ENCODE data around the gene DNAH9.
"Not testable (repeated sequence)": the region's sequence is repeated elsewhere in the genome, so short reads cannot be mapped to it uniquely, and the experiment has no call there.

Gene DNAH9

DNA sequence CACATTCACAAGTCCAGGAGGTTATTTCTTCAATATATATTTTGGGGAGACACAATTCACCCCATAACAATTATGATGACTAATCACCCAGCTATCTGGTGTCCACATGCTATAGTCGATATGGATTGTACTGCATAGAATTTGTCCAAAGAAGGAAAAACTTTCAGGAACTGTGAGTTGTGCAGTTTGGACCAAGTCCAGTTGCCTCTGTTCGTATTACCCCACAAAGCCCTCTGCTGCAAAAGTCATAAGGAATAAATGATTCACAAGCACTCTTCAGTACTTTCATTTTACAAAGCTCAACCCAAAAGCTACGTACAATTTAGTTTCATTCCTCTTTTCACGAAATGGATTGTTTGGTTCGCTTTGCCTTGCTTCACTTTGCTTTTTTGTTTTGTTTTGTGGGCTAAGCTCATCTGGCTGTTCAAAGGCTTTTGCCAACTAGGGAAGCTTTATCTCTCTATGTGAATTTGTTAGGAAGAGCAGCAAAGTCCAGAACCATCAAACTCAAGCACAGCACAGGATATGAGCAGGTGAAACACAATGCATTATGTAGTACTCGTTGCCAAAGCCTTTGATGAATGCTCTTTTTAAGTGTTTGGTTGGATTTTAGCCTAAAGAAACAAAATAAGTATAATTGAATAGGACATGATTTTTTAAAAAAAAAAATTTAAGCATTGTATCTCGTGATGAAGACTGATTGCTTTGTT, 300.4 kb downstream of the DNAH9 start:
- H3K27ac ChIP-seq, result no peak overlapping the region
- DNase-seq (ENCODE audit: low read depth, low spot score), result no peak

DNA sequence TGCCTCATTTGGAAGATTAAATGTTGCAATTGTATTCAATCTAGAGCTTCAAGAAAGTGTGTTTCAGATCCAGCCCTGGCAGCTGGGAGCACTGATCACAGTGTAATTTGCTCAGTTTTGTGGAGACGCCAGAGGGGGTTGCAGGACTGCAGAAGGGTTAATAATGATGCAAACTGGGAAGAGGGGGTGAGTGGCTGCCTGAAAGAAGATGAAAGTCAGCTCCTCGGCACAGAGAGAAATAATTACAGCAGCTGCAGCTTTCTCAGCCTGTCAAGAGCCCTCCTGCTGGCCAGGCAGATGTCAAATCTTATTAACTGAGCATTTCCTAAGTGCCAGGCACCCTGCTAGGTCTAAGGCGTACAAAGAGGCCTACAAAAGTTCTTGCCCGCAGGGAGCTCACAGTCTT, 301.3 kb downstream of the DNAH9 start:
- no peak for DNase-seq (ENCODE audit: low read depth, low spot score)
- H3K27ac ChIP-seq, result no peak overlapping the region

- no peak overlapping the region for H3K27ac ChIP-seq
- DNase-seq (ENCODE audit: low read depth, low spot score), result no peak
Measured at GRCh38 chr17:11900041-11900476, 301.8 kb downstream of the DNAH9 start.

DNA sequence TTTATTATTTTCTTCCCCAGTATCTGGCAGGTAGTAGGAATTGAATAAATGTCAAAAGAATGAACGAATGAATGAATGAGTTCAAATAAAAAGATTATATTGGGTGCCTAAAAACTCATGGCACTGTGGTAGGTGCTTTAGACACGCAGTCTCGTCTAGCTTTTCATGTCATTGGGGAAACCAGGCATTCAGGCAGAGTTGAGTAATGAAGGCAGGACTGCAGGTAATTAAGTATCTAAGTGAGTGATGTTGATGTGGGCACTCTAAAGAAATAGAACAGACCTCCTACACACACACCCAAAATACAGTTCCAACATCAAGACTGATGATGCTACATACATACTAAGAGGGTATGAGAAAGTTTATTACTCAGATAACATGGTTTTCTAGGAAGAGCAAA, 302.4 kb downstream of the DNAH9 start:
- DNase-seq (ENCODE audit: low read depth, low spot score), result no peak
- no peak overlapping the region for H3K27ac ChIP-seq

DNA sequence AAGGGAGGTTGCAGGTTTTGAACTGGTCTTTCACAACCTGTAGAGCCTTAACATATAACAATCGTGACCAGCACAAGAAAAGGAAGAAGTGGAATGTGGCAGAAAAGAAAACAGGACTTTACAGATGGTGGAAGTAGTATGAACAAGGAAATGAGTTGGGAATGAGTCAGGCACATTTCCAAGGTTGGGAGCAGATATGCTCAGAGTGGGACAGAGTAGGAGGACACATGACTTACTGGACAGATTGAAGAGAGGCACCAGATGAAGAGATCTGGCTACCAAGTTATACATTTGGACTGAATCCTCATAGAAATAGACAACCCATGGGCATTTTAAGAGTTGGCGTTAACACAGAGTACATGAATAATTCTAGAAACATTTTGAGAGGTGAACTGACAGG, 303.7 kb downstream of the DNAH9 start:
- DNase-seq (ENCODE audit: low read depth, low spot score), result no peak
- no peak overlapping the region for H3K27ac ChIP-seq

DNA sequence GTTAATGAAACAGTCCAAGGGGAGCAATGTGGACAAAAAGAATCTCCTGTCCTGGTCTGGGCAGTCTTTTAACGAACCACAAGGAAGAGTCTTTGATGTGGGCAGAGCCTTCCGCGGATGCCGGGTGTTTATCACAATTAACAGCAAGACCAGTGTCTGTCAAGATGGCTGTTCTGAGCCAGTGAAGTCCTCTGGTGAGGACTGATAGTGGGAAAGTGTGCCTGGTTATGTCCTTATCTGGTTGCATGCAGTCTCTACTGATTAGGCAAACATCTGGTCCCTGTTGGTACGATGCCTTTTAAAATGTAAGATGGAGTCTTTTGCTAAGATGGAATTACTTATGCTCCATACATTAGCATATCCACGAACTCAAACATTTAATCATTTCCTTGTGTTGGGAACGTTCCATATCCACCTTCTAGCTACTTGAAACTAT, 310.5 kb downstream of the DNAH9 start:
- H3K27ac ChIP-seq, result no peak overlapping the region
- no peak for DNase-seq (ENCODE audit: low read depth, low spot score)

DNA sequence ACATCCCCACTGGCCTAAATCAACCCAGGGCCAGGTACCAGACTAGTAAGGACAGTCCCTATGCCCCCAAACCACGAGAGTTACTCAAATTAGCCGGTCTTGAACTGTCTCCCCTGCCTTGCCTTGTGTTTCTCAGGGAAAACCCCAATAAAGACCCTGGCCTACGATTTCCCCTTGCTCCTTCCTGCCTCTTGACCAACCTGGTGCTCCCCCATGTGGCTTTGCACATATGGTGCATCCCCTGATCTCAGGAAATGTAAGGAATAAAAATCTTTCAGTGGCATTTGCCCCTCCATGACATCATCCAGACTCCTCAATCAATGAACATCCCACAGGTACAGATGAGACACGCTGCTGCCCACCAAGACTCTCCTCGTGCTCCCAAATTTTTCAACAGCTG, 311.1 kb downstream of the DNAH9 start:
- no peak overlapping the region for H3K27ac ChIP-seq
- DNase-seq (ENCODE audit: low read depth, low spot score), result no peak

DNA sequence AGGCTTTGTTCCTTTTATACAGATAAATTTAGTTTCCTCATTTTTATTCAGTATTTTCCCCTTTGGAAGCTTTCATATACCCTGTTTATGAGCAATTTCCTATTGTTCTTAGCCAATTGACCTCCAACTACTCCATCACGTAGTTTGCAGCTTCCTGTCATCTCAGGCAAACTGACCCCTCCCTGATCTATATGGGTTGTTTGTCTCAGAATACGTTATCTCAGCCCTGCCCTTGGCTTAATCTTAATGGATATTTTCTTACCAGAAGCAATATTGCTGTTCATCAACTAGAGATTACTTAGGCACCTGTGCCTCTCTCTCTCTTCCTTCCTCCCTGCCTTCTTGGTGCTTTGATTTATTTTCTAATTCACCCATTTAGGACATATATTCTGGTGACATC, 317.8 kb downstream of the DNAH9 start:
- DNase-seq (ENCODE audit: low read depth, low spot score), result no peak
- H3K27ac ChIP-seq, result no peak overlapping the region

DNA sequence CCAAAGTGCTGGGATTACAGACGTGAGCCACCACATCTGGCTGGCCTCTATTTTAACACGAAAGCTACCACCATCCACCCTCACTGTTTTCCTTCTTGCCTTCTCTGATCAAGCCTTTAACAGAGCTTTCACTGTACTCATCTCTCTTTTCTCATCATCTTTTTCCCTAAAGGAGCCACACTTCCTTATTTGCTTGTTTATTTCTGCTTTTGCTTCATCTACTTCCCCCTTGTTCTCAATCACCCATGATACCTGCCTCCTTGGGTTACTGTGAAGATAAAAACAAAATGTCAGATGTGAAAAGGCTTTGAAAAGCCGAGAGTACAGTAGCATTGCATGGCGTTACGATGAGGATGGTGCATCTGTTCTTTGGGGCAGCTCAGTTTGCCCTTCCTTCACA, 319.1 kb downstream of the DNAH9 start:
- no peak overlapping the region for H3K27ac ChIP-seq
- no peak for DNase-seq (ENCODE audit: low read depth, low spot score)

GRCh38 chr17:11921296-11921695, 323.0 kb downstream of the DNAH9 start:
- no peak for DNase-seq (ENCODE audit: low read depth, low spot score)

DNA sequence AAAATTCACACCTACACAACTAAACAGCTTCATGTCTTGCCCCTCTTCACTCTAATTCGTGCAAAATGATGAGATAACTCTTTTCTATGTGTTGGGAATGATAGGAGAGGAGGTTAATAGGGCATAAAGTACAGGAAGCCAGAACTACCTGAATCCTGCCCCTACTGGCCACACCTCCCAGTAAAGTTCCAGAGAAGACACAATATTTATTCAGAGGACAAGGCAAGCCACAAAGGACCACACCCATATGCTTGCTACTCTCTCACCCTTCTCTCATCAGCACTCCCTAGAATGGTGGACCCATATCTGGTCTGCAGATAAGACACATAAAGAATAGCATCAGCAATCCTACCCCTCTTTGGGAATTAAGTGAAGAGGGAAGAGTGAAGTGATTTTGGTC, 324.4 kb downstream of the DNAH9 start:
- no peak overlapping the region for H3K27ac ChIP-seq
- DNase-seq (ENCODE audit: low read depth, low spot score), result no peak

More at GRCh38 chr17:11921296-11921695, 323.0 kb downstream of the DNAH9 start:
- no peak overlapping the region for H3K27ac ChIP-seq

DNA sequence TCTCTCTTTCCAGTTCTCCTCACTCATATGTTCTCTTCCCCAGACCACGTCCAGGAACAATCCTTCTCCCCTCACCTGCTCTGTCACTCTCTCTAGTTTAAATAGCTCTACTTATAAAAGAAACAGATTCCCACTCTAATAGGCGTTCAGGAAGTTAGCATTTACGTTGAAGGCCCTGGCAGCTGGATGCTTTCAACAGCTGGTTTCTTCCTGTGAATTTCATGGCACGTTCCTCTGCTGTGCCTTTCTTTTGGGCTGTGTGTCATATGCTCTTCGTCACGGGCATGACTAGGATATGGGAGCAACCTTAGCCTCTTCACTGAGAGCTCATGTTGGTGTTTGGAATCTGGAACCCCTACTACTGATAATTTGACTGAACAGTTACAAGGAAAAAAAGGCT, 325.8 kb downstream of the DNAH9 start:
- DNase-seq (ENCODE audit: low read depth, low spot score), result no peak
- H3K27ac ChIP-seq, result no peak overlapping the region

- DNase-seq (ENCODE audit: low read depth, low spot score), result no peak
- H3K27ac ChIP-seq, result no peak overlapping the region
Measured at GRCh38 chr17:11925262-11926021, 327.2 kb downstream of the DNAH9 start.

DNA sequence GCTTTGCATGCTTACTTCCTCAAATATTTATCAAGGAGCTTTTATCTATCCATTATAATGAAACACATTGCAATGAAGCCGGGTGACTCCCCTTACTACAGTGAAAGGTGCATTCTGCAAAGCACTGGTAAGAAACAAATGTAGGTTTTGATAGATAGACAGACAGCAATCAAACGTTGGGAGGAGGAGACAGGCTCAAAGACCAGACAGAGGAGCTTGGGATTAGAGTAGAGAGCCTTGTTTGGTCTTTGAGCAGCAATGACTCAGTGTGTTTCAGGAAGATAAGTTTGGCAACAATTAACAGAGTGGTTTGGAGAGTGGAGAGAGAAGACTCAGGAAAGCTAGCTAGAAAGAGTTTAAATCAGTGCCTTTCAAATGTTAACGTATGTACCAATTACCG, 330.2 kb downstream of the DNAH9 start:
- no peak for DNase-seq (ENCODE audit: low read depth, low spot score)
- H3K27ac ChIP-seq, result no peak overlapping the region

GRCh38 chr17:11932337-11932898, 334.1 kb downstream of the DNAH9 start:
- no peak for DNase-seq (ENCODE audit: low read depth, low spot score)
- H3K27ac ChIP-seq, result no peak overlapping the region

DNA sequence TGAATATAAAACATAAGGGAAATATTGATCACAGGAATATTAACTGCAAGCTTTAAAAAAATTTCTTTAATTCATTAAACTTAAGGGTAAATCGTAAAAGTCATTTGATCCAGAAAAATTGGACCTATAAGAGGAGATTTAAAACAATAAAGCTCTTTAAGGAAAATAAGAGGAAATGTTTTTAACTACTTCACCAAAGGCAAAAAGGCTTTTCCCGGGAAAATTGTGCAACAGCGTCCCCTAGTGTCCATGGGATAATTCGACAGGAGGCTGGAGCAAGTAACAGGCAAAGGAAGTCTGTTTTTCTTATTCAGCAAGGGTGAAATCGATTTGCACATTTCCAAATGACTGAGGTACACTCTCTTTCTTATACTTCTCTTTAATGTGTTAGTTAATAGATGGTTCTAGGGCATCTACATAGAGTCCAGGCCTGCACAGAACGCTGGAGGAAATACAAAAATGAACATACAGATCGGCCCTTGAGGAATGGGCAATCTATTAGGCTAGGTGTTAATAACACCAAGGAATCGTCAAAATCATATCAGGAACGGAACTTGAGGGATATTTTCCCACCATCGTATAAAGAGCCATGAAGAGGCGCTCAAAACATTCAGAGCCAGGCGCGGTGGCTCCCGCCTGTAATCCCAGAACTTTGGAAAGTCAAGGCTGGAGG, 337.6 kb downstream of the DNAH9 start:
- no peak overlapping the region for H3K27ac ChIP-seq
- no peak for DNase-seq (ENCODE audit: low read depth, low spot score)

DNA sequence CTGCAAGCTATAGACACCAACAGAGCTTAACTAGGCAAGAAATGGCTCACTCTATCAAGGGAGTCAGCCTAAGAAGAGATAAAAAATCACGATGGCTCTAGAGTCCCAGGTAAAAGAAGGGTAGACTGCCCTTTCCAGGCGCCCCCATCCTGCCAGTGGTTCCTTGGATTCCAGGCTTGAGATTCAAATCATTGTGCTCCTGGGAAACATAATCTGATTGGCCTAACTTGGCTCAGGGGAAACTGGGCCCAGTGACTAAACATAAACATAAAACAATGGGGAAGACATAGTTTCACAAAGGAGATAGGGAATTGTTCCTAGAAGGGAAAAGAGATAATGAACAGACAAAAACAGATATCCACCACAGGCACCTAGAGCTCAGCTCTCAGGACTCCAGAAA, 342.6 kb downstream of the DNAH9 start:
- DNase-seq (ENCODE audit: low read depth, low spot score), result no peak
- no peak overlapping the region for H3K27ac ChIP-seq

DNA sequence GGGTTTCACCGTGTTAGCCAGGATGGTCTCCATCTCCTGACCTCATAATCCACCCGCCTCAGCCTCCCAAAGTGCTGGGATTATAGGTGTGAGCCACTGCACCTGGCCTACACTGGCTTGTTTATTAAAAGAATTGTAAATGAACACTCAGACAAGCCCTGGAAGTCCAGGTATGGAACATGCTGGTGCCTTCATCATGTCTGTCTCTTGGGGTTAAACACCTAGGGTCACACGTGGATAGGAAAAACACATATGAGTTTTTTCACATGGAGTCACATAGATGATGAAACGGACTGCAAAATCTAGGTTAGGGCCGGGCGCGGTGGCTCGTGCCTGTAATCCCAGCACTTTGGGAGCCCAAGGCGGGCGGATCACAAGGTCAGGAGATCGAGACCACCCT, 344.8 kb downstream of the DNAH9 start:
- peak overlapping the region; percentile 93 for H3K27ac ChIP-seq
- DNase-seq (ENCODE audit: low read depth, low spot score), result not testable (repeated sequence)

DNA sequence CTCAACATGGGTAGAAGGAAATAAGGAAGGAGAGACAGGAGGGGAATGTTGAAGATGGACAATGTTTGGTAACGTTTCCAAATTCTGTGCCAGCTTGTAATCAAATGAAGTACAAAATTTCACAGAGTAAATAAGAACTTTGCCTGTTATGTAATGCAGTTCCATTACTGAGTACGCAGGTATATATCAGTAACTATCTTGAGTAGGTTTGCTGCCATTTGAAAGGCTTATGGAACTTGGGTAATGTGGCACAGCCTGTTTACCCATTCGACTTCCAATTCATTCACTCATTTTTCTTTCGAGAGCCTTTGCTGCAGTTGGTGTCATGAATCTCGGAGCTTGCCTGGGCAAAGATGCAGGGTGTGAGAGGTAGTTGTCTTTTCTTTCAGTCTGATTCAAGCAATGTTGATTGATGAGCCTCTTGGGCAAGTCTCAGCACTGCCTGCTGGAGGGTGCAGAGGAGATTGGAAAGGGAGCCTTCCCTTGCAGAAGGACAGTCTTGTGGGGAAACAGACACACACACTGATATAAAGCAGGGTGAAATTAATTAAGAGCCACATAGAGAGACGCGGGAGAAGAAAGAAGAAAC, 345.6 kb downstream of the DNAH9 start:
- H3K27ac ChIP-seq, result peak overlapping the region; percentile 93
- peak; percentile 73 for DNase-seq (ENCODE audit: low read depth, low spot score)

DNA sequence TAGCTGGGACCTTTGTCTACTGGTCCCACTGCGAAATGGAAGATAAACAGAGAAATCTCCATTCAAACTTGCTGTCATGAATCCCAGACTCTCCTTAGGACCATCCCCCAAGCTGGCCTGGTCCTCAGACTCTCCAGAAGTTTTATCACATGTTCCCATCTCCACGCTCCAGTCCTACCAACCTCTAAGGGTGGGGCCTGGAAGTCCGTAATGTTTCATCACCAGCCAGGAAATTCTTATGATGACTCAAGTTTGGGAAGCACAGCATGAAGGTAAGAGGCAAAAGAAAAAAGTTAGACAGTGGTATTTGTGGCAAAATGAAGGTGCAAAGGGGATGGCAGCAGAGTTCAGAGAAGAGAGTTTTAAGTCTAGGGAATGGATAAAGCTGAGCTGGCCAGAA, 346.3 kb downstream of the DNAH9 start:
- no peak for DNase-seq (ENCODE audit: low read depth, low spot score)
- peak overlapping the region; percentile 93 for H3K27ac ChIP-seq

DNA sequence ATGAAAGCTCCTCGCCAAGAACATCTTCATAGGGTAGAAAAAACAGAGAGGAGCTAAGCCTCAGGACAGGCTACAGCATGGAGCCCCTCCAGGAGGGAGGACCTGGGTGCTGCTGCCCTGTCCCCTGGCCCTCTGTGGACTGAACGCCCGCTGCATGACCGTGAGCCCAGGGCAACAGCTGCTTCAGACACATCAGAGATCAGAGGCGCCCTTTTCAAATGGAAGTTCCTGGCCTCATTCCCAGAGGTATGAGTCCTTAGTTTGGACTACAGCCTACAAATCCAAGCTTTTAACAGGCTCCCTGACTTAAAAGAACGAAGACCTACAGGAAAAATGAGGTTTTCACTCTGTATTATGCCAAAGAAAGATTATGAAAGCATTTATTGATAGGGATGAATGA, 350.5 kb downstream of the DNAH9 start:
- peak overlapping the region; percentile 50 for H3K27ac ChIP-seq
- DNase-seq (ENCODE audit: low read depth, low spot score), result no peak

Data from epithelial cell of prostate (primary cell).